Adrenal gland (tissue), 12 donors: ENCODE measurements around the gene UBAC2. TPM values are rescaled to one million over a fixed set of nuclear protein-coding genes. Genes with fewer than 3 reads are reported as not detected.

Experiments used
- DNase-seq, 7 donors: peaks; one replicate each; pipeline ENCODE4 v3.0.0-alpha.2; 2019 to 2020
- H3K27ac ChIP-seq, 5 donors: fragments of 200-600 bp; sonication (generic) in 4 of 5; 1 replicate in 3 of 5; 2 replicates in 2 of 5; pipeline versions ENCODE4 v1.5.1 to v1.8.0; 2016 to 2020; ENCODE audit warnings: mild to moderate bottlenecking in 1 of 5
- H3K27me3 ChIP-seq: fragments of 200-600 bp; 2 replicates; pipeline ENCODE4 v1.8.0; 2021
- H3K36me3 ChIP-seq, 2 donors: fragments of 200-600 bp; replicated peaks in 1 of 2; 1 replicate in 1 of 2; 2 replicates in 1 of 2; pipeline versions ENCODE4 v1.5.1 to v1.8.0; 2018 to 2022
- H3K4me1 ChIP-seq, 2 donors: fragments of 200-600 bp; replicated peaks in 1 of 2; 1 replicate in 1 of 2; 2 replicates in 1 of 2; pipeline versions ENCODE4 v1.5.1 to v1.8.0; 2018 to 2021
- H3K4me3 ChIP-seq, 4 donors: fragments of 200-600 bp; sonication (generic) in 3 of 4; one replicate each; pipeline ENCODE4 v1.5.1; 2016 to 2018
- H3K9me3 ChIP-seq, 3 donors: fragments of 200-600 bp; sonication (generic) in 1 of 3; replicated peaks in 1 of 3; 1 replicate in 2 of 3; 2 replicates in 1 of 3; pipeline versions ENCODE4 v1.5.1 to v1.8.0; 2016 to 2021
- POLR2A ChIP-seq, 2 donors: fragments of 450-650 bp; IDR thresholded peaks; one replicate each; pipeline ENCODE4 v1.6.1; 2017; ENCODE audit warnings: antibody characterized with exemption in 2 of 2, mild to moderate bottlenecking in 2 of 2, moderate library complexity in 1 of 2
- WGBS, 4 donors: extraction: QIAGEN DNeasy Blood & Tissue Kit in 2 of 4; methylation state at CpG; one replicate each; pipeline versions ENCODE4 v1.1.5 to v1.1.7; 2013 to 2017; 5-methylcytosine and 5-hydroxymethylcytosine counted together
- intact Hi-C, 2 donors: fragments of 100-400 bp; cut with DNase I; formaldehyde crosslinking; loops; one replicate each; pipeline versions ENCODE4 v1.14.1 to v1.15.0; 2022 to 2023
- polyA plus RNA-seq, 3 donors: library from polyadenylated mRNA; stranded (reverse); fragments of 200-250 nt in 2 of 3; fragments of 350-450 nt in 1 of 3; fragmentation: Illumina TruSeq in 1 of 3; extraction: RNeasy Lipid Tissue Mini Kit (QIAGEN cat#74804) in 1 of 3; gene quantifications; one replicate each; pipeline ENCODE4 v1.2.3, GENCODE V29; 2013 to 2014
- total RNA-seq, 9 donors: library from RNA; depleted of rRNA in 4 of 9; stranded (reverse); fragments of >200 nt in 4 of 9; fragments of 120-200 nt in 1 of 9; fragmentation: NEBNext Ultra II Directional in 1 of 9; extraction: Animal tissue kit (Norgen Biotek cat#: 25700) in 1 of 9; gene quantifications; one replicate each; pipeline versions ENCODE4 v1.1.0 to v1.2.4, GENCODE V29; 2013 to 2023
- TF ChIP-seq, protein P1 (sequence below), 6 experiments: fragments of 450-650 bp in 4 of 6; fragments of 200-600 bp in 2 of 6; sonication (generic) in 1 of 6; IDR thresholded peaks; 1 replicate in 5 of 6; 2 replicates in 1 of 6; pipeline versions ENCODE4 v1.5.1 to v1.8.0; 2016 to 2021; ENCODE audit warnings: antibody characterized with exemption in 6 of 6, mild to moderate bottlenecking in 2 of 6, moderate library complexity in 1 of 6
- donor health status: healthy with polysubstance abuse.
- donor health status: Bipolar disorder and iron deficiency.
- donor health status: DM: yes; HTN: yes; CAD: no.
- donor health status: DM: no; HTN: no; CAD: no.
- donor health status: DM: no; HTN: no; CAD: no.
- donor health status: DM: yes; HTN: yes; CAD: no.

UBAC2 gene
- total and polyA plus RNA-seq, 12 donors, result 46.3 to 67.8 (median 53.5) TPM

- H3K9me3 ChIP-seq, result no peaks in the 10 kb centered on the region
- 91 to 95% (median 93%) methylated on average over 10 to 11 of the region's 11 CpGs for WGBS, 4 donors
- no peak overlapping the region for H3K4me3 ChIP-seq
- DNase-seq, result no peak
- no peaks in the 10 kb centered on the region for H3K36me3 ChIP-seq
- H3K27ac ChIP-seq, result no peak overlapping the region
- H3K27me3 ChIP-seq, result no peaks in the 10 kb centered on the region
- TF ChIP-seq, protein P1, sequence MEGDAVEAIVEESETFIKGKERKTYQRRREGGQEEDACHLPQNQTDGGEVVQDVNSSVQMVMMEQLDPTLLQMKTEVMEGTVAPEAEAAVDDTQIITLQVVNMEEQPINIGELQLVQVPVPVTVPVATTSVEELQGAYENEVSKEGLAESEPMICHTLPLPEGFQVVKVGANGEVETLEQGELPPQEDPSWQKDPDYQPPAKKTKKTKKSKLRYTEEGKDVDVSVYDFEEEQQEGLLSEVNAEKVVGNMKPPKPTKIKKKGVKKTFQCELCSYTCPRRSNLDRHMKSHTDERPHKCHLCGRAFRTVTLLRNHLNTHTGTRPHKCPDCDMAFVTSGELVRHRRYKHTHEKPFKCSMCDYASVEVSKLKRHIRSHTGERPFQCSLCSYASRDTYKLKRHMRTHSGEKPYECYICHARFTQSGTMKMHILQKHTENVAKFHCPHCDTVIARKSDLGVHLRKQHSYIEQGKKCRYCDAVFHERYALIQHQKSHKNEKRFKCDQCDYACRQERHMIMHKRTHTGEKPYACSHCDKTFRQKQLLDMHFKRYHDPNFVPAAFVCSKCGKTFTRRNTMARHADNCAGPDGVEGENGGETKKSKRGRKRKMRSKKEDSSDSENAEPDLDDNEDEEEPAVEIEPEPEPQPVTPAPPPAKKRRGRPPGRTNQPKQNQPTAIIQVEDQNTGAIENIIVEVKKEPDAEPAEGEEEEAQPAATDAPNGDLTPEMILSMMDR (IDR thresholded peaks at IDR 0.05), result no peak
- TF ChIP-seq POLR2A (IDR thresholded peaks at IDR 0.05), result no peak
- H3K4me1 ChIP-seq, result no peaks in the 10 kb centered on the region
- intact Hi-C loops, result no loop called here
These were observed 198.4 kb downstream of the UBAC2 start for GRCh38 chr13:99398916-99399622.

DNA sequence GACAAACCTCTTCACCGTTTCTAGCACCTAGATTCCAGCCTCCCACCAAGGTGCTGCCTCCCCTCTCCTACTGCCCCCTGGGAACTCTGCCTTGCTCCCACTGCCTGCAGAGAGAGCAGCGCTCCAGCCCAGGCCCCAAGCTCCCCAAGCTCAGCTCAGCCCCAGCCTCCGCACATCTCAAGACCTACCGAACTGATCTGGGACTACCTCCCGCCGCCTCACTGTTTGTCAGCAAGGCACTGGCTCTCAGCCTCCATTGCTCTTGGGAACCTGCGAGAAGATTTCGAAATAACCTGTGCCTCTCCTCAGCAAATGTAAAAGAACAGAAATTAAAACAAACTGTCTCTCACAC lies 198.9 kb downstream of the UBAC2 start:
- 88 to 95% (median 92%) methylated on average over 8 of the region's 8 CpGs for WGBS, 4 donors
- no peak for TF ChIP-seq POLR2A (IDR thresholded peaks at IDR 0.05)
- TF ChIP-seq, protein P1 (IDR thresholded peaks at IDR 0.05), result no peak
- DNase-seq, result no peak

GRCh38 chr13:99403458-99403971 lies 202.9 kb downstream of the UBAC2 start:
- Histone ChIP-seq H3K4me3 (no peak overlapping the region), H3K9me3 (no peaks in the 10 kb centered on the region), H3K4me1 (peaks cover 0 to 7% of the 10 kb centered on the region in 2 donors), H3K27me3 (no peaks in the 10 kb centered on the region), H3K27ac (no peak overlapping the region), H3K36me3 (no peaks in the 10 kb centered on the region)
- TF ChIP-seq, protein P1 (IDR thresholded peaks at IDR 0.05), result no peak
- no peak for TF ChIP-seq POLR2A (IDR thresholded peaks at IDR 0.05)
- intact Hi-C loops, result no loop called here
- WGBS, 4 donors, result 85 to 96% (median 89%) methylated on average over 5 of the region's 5 CpGs
- DNase-seq, result no peak

More for the DNA sequence above, 198.9 kb downstream of the UBAC2 start:
- Histone ChIP-seq H3K4me3 (no peak overlapping the region), H3K27me3 (no peaks in the 10 kb centered on the region), H3K9me3 (no peaks in the 10 kb centered on the region), H3K4me1 (no peaks in the 10 kb centered on the region), H3K36me3 (no peaks in the 10 kb centered on the region), H3K27ac (no peak overlapping the region)
- intact Hi-C loops, result no loop called here

DNA sequence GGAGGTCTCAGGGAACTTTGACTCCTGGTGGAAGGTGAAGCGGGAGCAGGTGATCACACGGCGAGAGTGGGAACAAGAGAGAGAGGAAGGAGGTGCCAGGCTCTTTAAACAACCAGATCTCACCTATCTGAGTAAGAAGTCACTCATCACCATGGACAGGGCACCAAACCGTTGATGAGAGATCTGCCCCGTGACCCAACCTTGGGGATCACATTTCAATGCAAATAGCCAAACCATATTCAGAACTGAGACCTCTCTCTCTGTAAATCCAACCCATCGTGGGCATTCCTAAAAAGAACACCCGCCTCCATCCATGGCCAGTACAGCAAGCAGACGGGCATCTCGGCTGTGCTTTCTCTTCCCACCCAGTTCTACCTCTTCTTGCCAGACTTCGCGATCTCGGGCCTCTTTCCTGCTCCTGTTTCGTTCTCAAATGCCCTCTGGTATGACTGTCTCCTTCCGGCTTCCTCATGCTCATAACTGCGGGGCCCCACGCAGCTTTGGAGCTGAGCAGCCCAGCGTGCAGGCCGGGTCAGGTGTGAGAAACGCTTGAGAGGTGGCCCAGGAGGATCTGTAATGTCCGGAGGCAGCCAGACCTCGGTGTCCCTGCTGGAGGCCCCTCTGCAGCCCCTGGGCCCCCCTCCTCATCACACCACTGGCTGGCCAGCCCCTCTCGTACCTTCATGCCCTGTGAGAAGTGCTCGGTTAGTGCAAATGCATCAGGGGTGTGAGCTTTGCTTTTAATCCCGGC lies 203.5 kb downstream of the UBAC2 start:
- 77 to 85% (median 81%) methylated on average over 19 to 24 of the region's 24 CpGs for WGBS, 4 donors
- TF ChIP-seq, protein P1 (IDR thresholded peaks at IDR 0.05), result no peak
- TF ChIP-seq POLR2A (IDR thresholded peaks at IDR 0.05), result no peak
- no peak for DNase-seq
- H3K27me3 ChIP-seq, result no peaks in the 10 kb centered on the region
- no peaks in the 10 kb centered on the region for H3K9me3 ChIP-seq
- H3K27ac ChIP-seq, result no peak overlapping the region
- H3K4me1 ChIP-seq, result peaks cover 0 to 7% of the 10 kb centered on the region in 2 donors
- intact Hi-C loops, result no loop called here
- H3K4me3 ChIP-seq, result no peak overlapping the region
- H3K36me3 ChIP-seq, result no peaks in the 10 kb centered on the region
